ENCODE measurements around the gene TICAM2.

Gene TICAM2

GRCh38 chr5:115561176-115561575 lies 41.1 kb downstream of the TICAM2 start:
- DNase-seq = no peak

GRCh38 chr5:115559524-115559923 lies 42.8 kb downstream of the TICAM2 start:
- no peak for DNase-seq

GRCh38 chr5:115558388-115558956 lies 43.8 kb downstream of the TICAM2 start:
- no peak for DNase-seq

- no peak for DNase-seq
Observed at GRCh38 chr5:115557667-115558387, 44.5 kb downstream of the TICAM2 start.

- no peak for DNase-seq
Observed at GRCh38 chr5:115556276-115556675, 46.0 kb downstream of the TICAM2 start.

- no peak for DNase-seq
Observed at GRCh38 chr5:115555084-115555633, 47.1 kb downstream of the TICAM2 start.

- DNase-seq = no peak
Observed at GRCh38 chr5:115553082-115553481, 49.2 kb downstream of the TICAM2 start.

GRCh38 chr5:115551415-115551814 lies 50.9 kb downstream of the TICAM2 start:
- DNase-seq = no peak

- DNase-seq = no peak
Observed at GRCh38 chr5:115549154-115549553, 53.1 kb downstream of the TICAM2 start.

- no peak for DNase-seq
Observed at GRCh38 chr5:115548683-115549082, 53.6 kb downstream of the TICAM2 start.

GRCh38 chr5:115545351-115545882 lies 56.9 kb downstream of the TICAM2 start:
- no peak for DNase-seq

GRCh38 chr5:115544436-115545350 lies 57.6 kb downstream of the TICAM2 start, which contains the start of gene FEM1C:
Gene FEM1C, minus strand, starts transcription at chr5:115544775. Its CDS starts 1,282 bp downstream, at chr5:115543493.
- peak; percentile 98 for DNase-seq

GRCh38 chr5:115544043-115544435 lies 58.2 kb downstream of the TICAM2 start:
- no peak for DNase-seq

- DNase-seq = no peak
Observed at GRCh38 chr5:115543365-115544042, 58.8 kb downstream of the TICAM2 start.

- DNase-seq = no peak
Observed at GRCh38 chr5:115542651-115543364, 59.5 kb downstream of the TICAM2 start.

- DNase-seq = no peak
Observed at GRCh38 chr5:115542086-115542485, 60.2 kb downstream of the TICAM2 start.

- no peak for DNase-seq
Observed at GRCh38 chr5:115541611-115542010, 60.7 kb downstream of the TICAM2 start.

GRCh38 chr5:115535479-115536035 lies 66.7 kb downstream of the TICAM2 start:
- DNase-seq = no peak

- no peak for DNase-seq
Observed at GRCh38 chr5:115532517-115532916, 69.8 kb downstream of the TICAM2 start.

- no peak for DNase-seq
Observed at GRCh38 chr5:115531787-115532367, 70.4 kb downstream of the TICAM2 start.

- no peak for DNase-seq
Observed at GRCh38 chr5:115531380-115531779, 70.9 kb downstream of the TICAM2 start.
